Adipocyte (in vitro differentiated cells): Measurements from ENCODE around the gene THBD.

ENCODE experiments used
- DNase-seq: peaks from one replicate; pipeline ENCODE4 v3.0.0-alpha.2; 2015; ENCODE audit warnings: low read depth
- H3K27me3 ChIP-seq: replicated peaks from 2 replicates; pipeline ENCODE4 v1.7.0; 2013; ENCODE audit warnings: mild to moderate bottlenecking, low read length, moderate library complexity; ENCODE audit not compliant: control insufficient read depth, insufficient read depth
- H3K36me3 ChIP-seq: 2 replicates; pipeline ENCODE4 v1.7.0; 2013; ENCODE audit warnings: low read length, mild to moderate bottlenecking, moderate library complexity; ENCODE audit not compliant: control insufficient read depth, insufficient read depth, severe bottlenecking
- H3K4me1 ChIP-seq: 2 replicates; pipeline ENCODE4 v1.7.0; 2013; ENCODE audit warnings: mild to moderate bottlenecking, low read length, moderate library complexity; ENCODE audit not compliant: control insufficient read depth, insufficient read depth
- H3K4me3 ChIP-seq: 2 replicates; pipeline ENCODE4 v1.7.0; 2013; ENCODE audit warnings: mild to moderate bottlenecking, low read length, moderate library complexity
- H3K9ac ChIP-seq: 2 replicates; pipeline ENCODE4 v1.7.0; 2013; ENCODE audit warnings: mild to moderate bottlenecking, low read length, moderate library complexity
- H3K9me3 ChIP-seq: 2 replicates; pipeline ENCODE4 v1.7.0; 2013; ENCODE audit warnings: mild to moderate bottlenecking, low read length, moderate library complexity; ENCODE audit not compliant: control insufficient read depth

The THBD gene

GRCh38 chr20:23083553-23084220 is 34.2 kb upstream of the THBD start:
- no peak overlapping the region for H3K4me3 ChIP-seq
- peaks cover 4% of the 10 kb centered on the region for H3K4me1 ChIP-seq
- no peaks in the 10 kb centered on the region for H3K36me3 ChIP-seq
- no peaks in the 10 kb centered on the region for H3K9me3 ChIP-seq
- peaks cover 25% of the 10 kb centered on the region for H3K27me3 ChIP-seq
- no peak for DNase-seq
- no peak overlapping the region for H3K9ac ChIP-seq

- peaks cover 11% of the 10 kb centered on the region for H3K4me1 ChIP-seq
- H3K9ac ChIP-seq = no peak overlapping the region
- no peak overlapping the region for H3K4me3 ChIP-seq
- peaks cover 19% of the 10 kb centered on the region for H3K27me3 ChIP-seq
- no peaks in the 10 kb centered on the region for H3K36me3 ChIP-seq
- H3K9me3 ChIP-seq = no peaks in the 10 kb centered on the region
- no peak for DNase-seq
These were observed 33.5 kb upstream of the THBD start for GRCh38 chr20:23082846-23083552.

GRCh38 chr20:23081263-23081819 is 31.9 kb upstream of the THBD start:
- Histone ChIP-seq H3K9me3 (no peaks in the 10 kb centered on the region), H3K4me1 (peaks cover 12% of the 10 kb centered on the region), H3K27me3 (peaks cover 10% of the 10 kb centered on the region), H3K9ac (no peak overlapping the region), H3K4me3 (no peak overlapping the region), H3K36me3 (no peaks in the 10 kb centered on the region)
- DNase-seq = no peak

- Histone ChIP-seq H3K27me3 (peaks cover 10% of the 10 kb centered on the region), H3K36me3 (no peaks in the 10 kb centered on the region), H3K4me3 (no peak overlapping the region), H3K4me1 (peaks cover 12% of the 10 kb centered on the region), H3K9ac (no peak overlapping the region), H3K9me3 (no peaks in the 10 kb centered on the region)
- DNase-seq = no peak
These were observed 31.0 kb upstream of the THBD start for GRCh38 chr20:23080521-23080920.

- Histone ChIP-seq H3K9ac (no peak overlapping the region), H3K27me3 (peaks cover 10% of the 10 kb centered on the region), H3K4me3 (no peak overlapping the region), H3K36me3 (no peaks in the 10 kb centered on the region), H3K9me3 (no peaks in the 10 kb centered on the region), H3K4me1 (peaks cover 12% of the 10 kb centered on the region)
- no peak for DNase-seq
These were observed 30.5 kb upstream of the THBD start for GRCh38 chr20:23079926-23080325.

- peaks cover 10% of the 10 kb centered on the region for H3K27me3 ChIP-seq
- peaks cover 12% of the 10 kb centered on the region for H3K4me1 ChIP-seq
- DNase-seq = no peak
- H3K4me3 ChIP-seq = no peak overlapping the region
- H3K9ac ChIP-seq = no peak overlapping the region
- no peaks in the 10 kb centered on the region for H3K36me3 ChIP-seq
- no peaks in the 10 kb centered on the region for H3K9me3 ChIP-seq
These were observed 29.5 kb upstream of the THBD start for GRCh38 chr20:23079016-23079351.

- peaks cover 12% of the 10 kb centered on the region for H3K4me1 ChIP-seq
- DNase-seq = peak; percentile 61
- H3K27me3 ChIP-seq = peaks cover 10% of the 10 kb centered on the region
- no peaks in the 10 kb centered on the region for H3K9me3 ChIP-seq
- no peak overlapping the region for H3K4me3 ChIP-seq
- H3K36me3 ChIP-seq = no peaks in the 10 kb centered on the region
- no peak overlapping the region for H3K9ac ChIP-seq
These were observed 29.0 kb upstream of the THBD start for GRCh38 chr20:23078351-23079015.

- H3K4me1 ChIP-seq = peaks cover 12% of the 10 kb centered on the region
- no peaks in the 10 kb centered on the region for H3K36me3 ChIP-seq
- no peak overlapping the region for H3K4me3 ChIP-seq
- no peaks in the 10 kb centered on the region for H3K9me3 ChIP-seq
- DNase-seq = no peak
- H3K9ac ChIP-seq = no peak overlapping the region
- peaks cover 10% of the 10 kb centered on the region for H3K27me3 ChIP-seq
These were observed 27.8 kb upstream of the THBD start for GRCh38 chr20:23077277-23077676.

- no peaks in the 10 kb centered on the region for H3K27me3 ChIP-seq
- DNase-seq = no peak
These were observed 24.6 kb upstream of the THBD start for GRCh38 chr20:23074052-23074451.

GRCh38 chr20:23072892-23073586 is 23.6 kb upstream of the THBD start:
- no peak overlapping the region for H3K4me3 ChIP-seq
- H3K9me3 ChIP-seq = no peaks in the 10 kb centered on the region
- H3K36me3 ChIP-seq = no peaks in the 10 kb centered on the region
- no peak for DNase-seq
- no peaks in the 10 kb centered on the region for H3K27me3 ChIP-seq
- peaks cover 2% of the 10 kb centered on the region for H3K4me1 ChIP-seq
- no peak overlapping the region for H3K9ac ChIP-seq

More at GRCh38 chr20:23074052-23074451, 24.6 kb upstream of the THBD start:
- Histone ChIP-seq H3K9me3 (no peaks in the 10 kb centered on the region), H3K4me3 (no peak overlapping the region), H3K4me1 (peaks cover 12% of the 10 kb centered on the region), H3K36me3 (no peaks in the 10 kb centered on the region), H3K9ac (no peak overlapping the region)

- Histone ChIP-seq H3K9ac (no peak overlapping the region), H3K4me1 (no peaks in the 10 kb centered on the region), H3K36me3 (no peaks in the 10 kb centered on the region), H3K27me3 (no peaks in the 10 kb centered on the region), H3K9me3 (no peaks in the 10 kb centered on the region), H3K4me3 (no peak overlapping the region)
- no peak for DNase-seq
These were observed 22.5 kb upstream of the THBD start for GRCh38 chr20:23071996-23072395.
